ENCODE measurements around the gene TSGA10IP.

TSGA10IP gene

GRCh38 chr11:65945430-65945911 is at the start of gene TSGA10IP:
Gene TSGA10IP, plus strand, starts transcription at chr11:65945480. Its CDS starts 196 bp downstream, at chr11:65945676.
- Histone ChIP-seq H3K4me2 (ENCODE audit: low read depth, low read length, poor library complexity, severe bottlenecking) (no peak within 1 kb of the TSS), H4K20me1 (ENCODE audit: insufficient read depth, low read length, poor library complexity, severe bottlenecking) (no peaks in the 10 kb centered on the region), H3K36me3 (ENCODE audit: insufficient read depth, low read length) (no peaks in the 10 kb centered on the region), H3K79me2 (ENCODE audit: insufficient read depth, low read length) (no peaks in the 10 kb centered on the region), H2AFZ (ENCODE audit: low read length) (no peak within 1 kb of the TSS), H3K4me1 (ENCODE audit: insufficient read depth, low read length, poor library complexity, severe bottlenecking) (no peaks in the 10 kb centered on the region), H3K9me2 (replicated peaks; ENCODE audit: low read depth, low read length) (no peaks in the 10 kb centered on the region), H3F3A (ENCODE audit: low read depth) (no peaks in the 10 kb centered on the region), H3K9ac (ENCODE audit: low read depth, low read length, poor library complexity, severe bottlenecking) (no peak within 1 kb of the TSS), H3K9me3 (ENCODE audit: insufficient read depth, low read depth, low read length) (no peaks in the 10 kb centered on the region), H3K27me3 (ENCODE audit: insufficient read depth, low read length, poor library complexity, severe bottlenecking) (no peaks in the 10 kb centered on the region), H3K4me3 (ENCODE audit: low read length, poor library complexity, severe bottlenecking) (no peak within 1 kb of the TSS)
- no peak for TF ChIP-seq EZH2phosphoT487 (IDR thresholded peaks at IDR 0.05; ENCODE audit: borderline replicate concordance)
- TF ChIP-seq CTCF (conservative IDR thresholded peaks at IDR 0.05; ENCODE audit: low read length), result no peak

- H4K20me1 ChIP-seq (ENCODE audit: insufficient read depth, low read length, poor library complexity, severe bottlenecking), result peaks cover 19% of the 10 kb centered on the region
- no peak overlapping the region for H3K4me2 ChIP-seq (ENCODE audit: low read depth, low read length, poor library complexity, severe bottlenecking)
- no peak overlapping the region for H3K4me3 ChIP-seq (ENCODE audit: low read length, poor library complexity, severe bottlenecking)
- no peak for TF ChIP-seq CTCF (conservative IDR thresholded peaks at IDR 0.05; ENCODE audit: low read length)
- no peak for TF ChIP-seq EZH2phosphoT487 (IDR thresholded peaks at IDR 0.05; ENCODE audit: borderline replicate concordance)
- peaks cover 27% of the 10 kb centered on the region for H3K79me2 ChIP-seq (ENCODE audit: insufficient read depth, low read length)
- H3K36me3 ChIP-seq (ENCODE audit: insufficient read depth, low read length), result no peaks in the 10 kb centered on the region
- no peaks in the 10 kb centered on the region for H3K9me2 ChIP-seq (replicated peaks; ENCODE audit: low read depth, low read length)
- H3K4me1 ChIP-seq (ENCODE audit: insufficient read depth, low read length, poor library complexity, severe bottlenecking), result peaks cover 30% of the 10 kb centered on the region
- no peaks in the 10 kb centered on the region for H3K27me3 ChIP-seq (ENCODE audit: insufficient read depth, low read length, poor library complexity, severe bottlenecking)
- H3K9ac ChIP-seq (ENCODE audit: low read depth, low read length, poor library complexity, severe bottlenecking), result no peak overlapping the region
- no peaks in the 10 kb centered on the region for H3K9me3 ChIP-seq (ENCODE audit: insufficient read depth, low read depth, low read length)
- no peak overlapping the region for H2AFZ ChIP-seq (ENCODE audit: low read length)
- H3F3A ChIP-seq (ENCODE audit: low read depth), result peaks cover 3% of the 10 kb centered on the region; the same call in 1 of the 2 replicates
These were observed 49.7 kb upstream of the TSGA10IP start for GRCh38 chr11:65895482-65895981.

- H3F3A ChIP-seq (ENCODE audit: low read depth), result peaks cover 3% of the 10 kb centered on the region; the same call in 1 of the 2 replicates
- peaks cover 19% of the 10 kb centered on the region for H3K79me2 ChIP-seq (ENCODE audit: insufficient read depth, low read length)
- H3K9me3 ChIP-seq (ENCODE audit: insufficient read depth, low read depth, low read length), result no peaks in the 10 kb centered on the region
- no peaks in the 10 kb centered on the region for H3K27me3 ChIP-seq (ENCODE audit: insufficient read depth, low read length, poor library complexity, severe bottlenecking)
- no peak for TF ChIP-seq EZH2phosphoT487 (IDR thresholded peaks at IDR 0.05; ENCODE audit: borderline replicate concordance)
- TF ChIP-seq CTCF (conservative IDR thresholded peaks at IDR 0.05; ENCODE audit: low read length), result no peak
- H3K36me3 ChIP-seq (ENCODE audit: insufficient read depth, low read length), result no peaks in the 10 kb centered on the region
- H3K4me1 ChIP-seq (ENCODE audit: insufficient read depth, low read length, poor library complexity, severe bottlenecking), result peaks cover 28% of the 10 kb centered on the region
- H4K20me1 ChIP-seq (ENCODE audit: insufficient read depth, low read length, poor library complexity, severe bottlenecking), result peaks cover 14% of the 10 kb centered on the region
- no peak overlapping the region for H3K9ac ChIP-seq (ENCODE audit: low read depth, low read length, poor library complexity, severe bottlenecking)
- H3K4me2 ChIP-seq (ENCODE audit: low read depth, low read length, poor library complexity, severe bottlenecking), result no peak overlapping the region
- H3K9me2 ChIP-seq (replicated peaks; ENCODE audit: low read depth, low read length), result no peaks in the 10 kb centered on the region
- H3K4me3 ChIP-seq (ENCODE audit: low read length, poor library complexity, severe bottlenecking), result no peak overlapping the region
- no peak overlapping the region for H2AFZ ChIP-seq (ENCODE audit: low read length)
These were observed 49.0 kb upstream of the TSGA10IP start for GRCh38 chr11:65896034-65896999.
